GM18519 (cell line): ENCODE measurements around the gene ZNF189.
A peak's percentile ranks its signal among the peaks of the same experiment; 100 is the strongest.
"Not testable (repeated sequence)": the region's sequence is repeated elsewhere in the genome, so short reads cannot be mapped to it uniquely, and the experiment has no call there.

ENCODE experiments used
- ATAC-seq: cut with Tn5 transposase; IDR thresholded peaks from one replicate; pipeline ENCODE4 v1.9.1; 2021; ENCODE audit warnings: mild to moderate bottlenecking, moderate library complexity; ENCODE audit not compliant: unreplicated experiment, low FRiP score

ZNF189 gene

GRCh38 chr9:101376111-101376848, 22.4 kb upstream of the ZNF189 start:
- no peak for ATAC-seq

GRCh38 chr9:101380295-101380694, 18.4 kb upstream of the ZNF189 start:
- no peak for ATAC-seq

GRCh38 chr9:101381118-101381517, 17.5 kb upstream of the ZNF189 start:
- ATAC-seq: no peak

- no peak for ATAC-seq
Measured at GRCh38 chr9:101381833-101382342, 16.8 kb upstream of the ZNF189 start.

GRCh38 chr9:101383361-101383760, 15.3 kb upstream of the ZNF189 start:
- ATAC-seq: no peak

GRCh38 chr9:101384873-101385536, 13.6 kb upstream of the ZNF189 start, which contains the start of gene BAAT:
BAAT (minus strand) TSS chr9:101385006; CDS start chr9:101371404, 13,602 bp downstream.
- not testable (repeated sequence) for ATAC-seq

GRCh38 chr9:101387871-101388506, 10.7 kb upstream of the ZNF189 start:
- peak; percentile 76 for ATAC-seq

GRCh38 chr9:101388507-101388993, 10.1 kb upstream of the ZNF189 start:
- no peak for ATAC-seq

- no peak for ATAC-seq
Measured at GRCh38 chr9:101393135-101393534, 5.5 kb upstream of the ZNF189 start.

- no peak for ATAC-seq
Measured at GRCh38 chr9:101394687-101395086, 4.0 kb upstream of the ZNF189 start.

- ATAC-seq: no peak
Measured at GRCh38 chr9:101397746-101398067, 944 bp upstream of the ZNF189 start.

GRCh38 chr9:101398930-101399642, 435 bp downstream of the ZNF189 start:
- ATAC-seq: no peak

GRCh38 chr9:101399643-101399970, 956 bp downstream of the ZNF189 start:
- ATAC-seq: no peak

GRCh38 chr9:101400120-101400519, 1.5 kb downstream of the ZNF189 start:
- no peak for ATAC-seq

- ATAC-seq: no peak
Measured at GRCh38 chr9:101403516-101404285, 5.0 kb downstream of the ZNF189 start.

GRCh38 chr9:101408374-101409078, 9.9 kb downstream of the ZNF189 start:
- ATAC-seq: no peak

- ATAC-seq: no peak
Measured at GRCh38 chr9:101409079-101409477, 10.4 kb downstream of the ZNF189 start.

- no peak for ATAC-seq
Measured at GRCh38 chr9:101414839-101415238, 16.2 kb downstream of the ZNF189 start.

GRCh38 chr9:101415578-101415977, 16.9 kb downstream of the ZNF189 start:
- ATAC-seq: no peak
